HepG2 (cell line): Measurements from ENCODE around the gene CHST3. TPM values are rescaled to one million over a fixed set of nuclear protein-coding genes. Genes with fewer than 3 reads are reported as not detected.

Experiments
- ARID2 ChIP-seq: sonication (generic); formaldehyde crosslinking; IDR thresholded peaks from 2 replicates; pipeline ENCODE4 v1.8.1; 2022; ENCODE audit warnings: mild to moderate bottlenecking, missing genetic modification reagents, borderline replicate concordance
- FOXO1 ChIP-seq: sonication (generic); formaldehyde crosslinking; IDR thresholded peaks from 2 replicates; pipeline ENCODE4 v1.4.0; 2020; ENCODE audit warnings: missing genetic modification reagents
- MED1 ChIP-seq: sonication (generic); formaldehyde crosslinking; IDR thresholded peaks from 2 replicates; pipeline ENCODE4 v1.4.0; 2020; ENCODE audit warnings: missing genetic modification reagents
- MXI1 ChIP-seq: IDR thresholded peaks from 3 replicates; pipeline ENCODE4 v1.6.1; 2012; ENCODE audit warnings: low read depth, low read length, inconsistent platforms, borderline replicate concordance
- NFIB ChIP-seq: sonication (generic); formaldehyde crosslinking; IDR thresholded peaks from 2 replicates; pipeline ENCODE4 v1.9.0; 2021; ENCODE audit warnings: missing genetic modification reagents, mild to moderate bottlenecking, borderline replicate concordance
- NFYB ChIP-seq: sonication (generic); formaldehyde crosslinking; IDR thresholded peaks from 2 replicates; pipeline ENCODE4 v1.4.0; 2020; ENCODE audit warnings: missing genetic modification reagents
- PTBP1 ChIP-seq: fragments of 200-400 bp; formaldehyde crosslinking; IDR thresholded peaks from 2 replicates; pipeline ENCODE4 v1.6.1; 2018; ENCODE audit warnings: low read length, low read depth; ENCODE audit not compliant: poor library complexity, severe bottlenecking
- RAD21 ChIP-seq: fragments of 450-650 bp; formaldehyde crosslinking; IDR thresholded peaks from 2 replicates; pipeline ENCODE4 v1.5.0; 2020; ENCODE audit warnings: mild to moderate bottlenecking
- SIX1 ChIP-seq: sonication (generic); formaldehyde crosslinking; IDR thresholded peaks from 2 replicates; pipeline ENCODE4 v1.4.0; 2020; ENCODE audit warnings: missing genetic modification reagents, borderline replicate concordance
- ZBTB4 ChIP-seq: sonication (generic); formaldehyde crosslinking; IDR thresholded peaks from 2 replicates; pipeline ENCODE4 v1.4.0; 2020; ENCODE audit warnings: missing genetic modification reagents, mild to moderate bottlenecking, borderline replicate concordance
- ZBTB8A ChIP-seq: sonication (generic); formaldehyde crosslinking; IDR thresholded peaks from 2 replicates; pipeline ENCODE4 v1.4.0; 2020; ENCODE audit warnings: mild to moderate bottlenecking, low read depth, missing genetic modification reagents, borderline replicate concordance
- ZNF318 ChIP-seq: sonication (generic); formaldehyde crosslinking; IDR thresholded peaks from 2 replicates; pipeline ENCODE4 v1.4.0; 2020; ENCODE audit warnings: mild to moderate bottlenecking, missing genetic modification reagents
- ZNF367 ChIP-seq: sonication (generic); formaldehyde crosslinking; IDR thresholded peaks from 2 replicates; pipeline ENCODE4 v1.4.0; 2020; ENCODE audit warnings: missing genetic modification reagents, borderline replicate concordance
- ZNF605 ChIP-seq: sonication (generic); formaldehyde crosslinking; IDR thresholded peaks from 2 replicates; pipeline ENCODE4 v1.8.0; 2022; ENCODE audit warnings: mild to moderate bottlenecking, missing genetic modification reagents
- ZNF670 ChIP-seq: sonication (generic); formaldehyde crosslinking; IDR thresholded peaks from 2 replicates; pipeline ENCODE4 v1.8.0; 2022; ENCODE audit warnings: mild to moderate bottlenecking, missing genetic modification reagents, borderline replicate concordance
- ZNF678 ChIP-seq: sonication (generic); formaldehyde crosslinking; IDR thresholded peaks from 2 replicates; pipeline ENCODE4 v1.4.0; 2020; ENCODE audit warnings: mild to moderate bottlenecking, missing genetic modification reagents
- polyA plus RNA-seq, 8 experiments: library from polyadenylated mRNA; depleted of rRNA in 3 of 8; stranded (reverse) in 7 of 8; unstranded in 1 of 8; fragments of >200 nt; fragmentation: Illumina TruSeq in 4 of 8; extraction: Trizol in 4 of 8; gene quantifications; 2 replicates each; pipeline versions ENCODE4 v1.2.1 to v1.2.3, GENCODE V29; 2011 to 2016; ENCODE audit warnings: low read depth in 4 of 8, missing spikeins in 1 of 8, mixed read lengths in 1 of 8; ENCODE audit not compliant: insufficient read depth in 1 of 8
- total RNA-seq, 5 experiments: library from RNA; depleted of rRNA; stranded (reverse); fragments of >200 nt; fragmentation: Illumina TruSeq; extraction: Trizol; gene quantifications; 2 replicates each; pipeline ENCODE4 v1.2.3, GENCODE V29; 2016; ENCODE audit warnings: low read depth in 1 of 5

Gene CHST3
- total and polyA plus RNA-seq, 2 of the 13 experiments (the other 11 are each of a cell fraction or from before 2014, with no cell fraction given) = 7.2 to 18.7 TPM

- TF ChIP-seq PTBP1 (no peak), ZBTB4 (CRISPR knock-in tag) (peak; percentile 91), ARID2 (CRISPR knock-in tag) (peak; percentile 98), SIX1 (CRISPR knock-in tag) (peak; percentile 88), ZNF318 (CRISPR knock-in tag) (peak; percentile 94), NFYB (no peak), RAD21 (CRISPR knock-in tag) (peak; percentile 49; the same call in 1 of the 2 replicates), ZNF678 (CRISPR knock-in tag) (no peak; the same call in 1 of the 2 replicates), MXI1 (no peak), MED1 (CRISPR knock-in tag) (peak; percentile 95), NFIB (CRISPR knock-in tag) (no peak), FOXO1 (CRISPR knock-in tag) (peak; percentile 96), ZBTB8A (CRISPR knock-in tag) (peak; percentile 67; the same call in 1 of the 2 replicates), ZNF367 (no peak), ZNF670 (CRISPR knock-in tag) (no peak), ZNF605 (CRISPR knock-in tag) (peak; percentile 56; the same call in 1 of the 2 replicates)
Measured at GRCh38 chr10:72030762-72031543, 66.8 kb downstream of the CHST3 start (continued).
